UCSD-AML1 (cell line): ENCODE measurements around the gene GAREM1.

Experiments
- DNase-seq: peaks from one replicate; lab custom pipeline; 2025; ENCODE audit not compliant: unreplicated experiment; lab: John Stamatoyannopoulos, UW

GAREM1 gene

GRCh38 chr18:32427084-32427900, 43.4 kb downstream of the GAREM1 start:
- no peak for DNase-seq

GRCh38 chr18:32425466-32425865, 45.2 kb downstream of the GAREM1 start:
- DNase-seq = no peak

- no peak for DNase-seq
These were observed 46.0 kb downstream of the GAREM1 start for GRCh38 chr18:32424696-32425095.

- DNase-seq = no peak
These were observed 47.5 kb downstream of the GAREM1 start for GRCh38 chr18:32422978-32423740.

GRCh38 chr18:32422201-32422600, 48.5 kb downstream of the GAREM1 start:
- DNase-seq = no peak

GRCh38 chr18:32420084-32420750, 50.5 kb downstream of the GAREM1 start:
- DNase-seq = no peak

- no peak for DNase-seq
These were observed 52.5 kb downstream of the GAREM1 start for GRCh38 chr18:32418148-32418547.

GRCh38 chr18:32405588-32405987, 65.1 kb downstream of the GAREM1 start:
- DNase-seq = no peak

- DNase-seq = no peak
These were observed 69.1 kb downstream of the GAREM1 start for GRCh38 chr18:32401621-32402020.

GRCh38 chr18:32393407-32393806, 77.3 kb downstream of the GAREM1 start:
- no peak for DNase-seq

GRCh38 chr18:32391126-32391525, 79.6 kb downstream of the GAREM1 start:
- no peak for DNase-seq

- DNase-seq = no peak
These were observed 80.8 kb downstream of the GAREM1 start for GRCh38 chr18:32389858-32390257.

- no peak for DNase-seq
These were observed 81.5 kb downstream of the GAREM1 start for GRCh38 chr18:32389191-32389590.

- DNase-seq = no peak
These were observed 84.2 kb downstream of the GAREM1 start for GRCh38 chr18:32386471-32386870.

- DNase-seq = no peak
These were observed 87.4 kb downstream of the GAREM1 start for GRCh38 chr18:32383050-32383819.

- no peak for DNase-seq
These were observed 88.9 kb downstream of the GAREM1 start for GRCh38 chr18:32381761-32382160.

- no peak for DNase-seq
These were observed 90.1 kb downstream of the GAREM1 start for GRCh38 chr18:32380559-32380958.

GRCh38 chr18:32379891-32380290, 90.8 kb downstream of the GAREM1 start:
- DNase-seq = no peak

GRCh38 chr18:32378705-32379104, 92.0 kb downstream of the GAREM1 start:
- DNase-seq = no peak

GRCh38 chr18:32373995-32374394, 96.7 kb downstream of the GAREM1 start:
- no peak for DNase-seq

- no peak for DNase-seq
These were observed 97.2 kb downstream of the GAREM1 start for GRCh38 chr18:32373505-32373904.
